Adrenal gland (tissue), 5 donors: Measurements from ENCODE around the gene TRPV2.

ENCODE experiments used
- POLR2A ChIP-seq, 2 donors: fragments of 450-650 bp; IDR thresholded peaks; one replicate each; pipeline ENCODE4 v1.6.1; 2017; ENCODE audit warnings: antibody characterized with exemption in 2 of 2, mild to moderate bottlenecking in 2 of 2, moderate library complexity in 1 of 2
- TF ChIP-seq, protein P1 (sequence below), 6 experiments: fragments of 450-650 bp in 4 of 6; fragments of 200-600 bp in 2 of 6; sonication (generic) in 1 of 6; IDR thresholded peaks; 1 replicate in 5 of 6; 2 replicates in 1 of 6; pipeline versions ENCODE4 v1.5.1 to v1.8.0; 2016 to 2021; ENCODE audit warnings: antibody characterized with exemption in 6 of 6, mild to moderate bottlenecking in 2 of 6, moderate library complexity in 1 of 6
- donor health status: DM: no; HTN: no; CAD: no.

DNA sequence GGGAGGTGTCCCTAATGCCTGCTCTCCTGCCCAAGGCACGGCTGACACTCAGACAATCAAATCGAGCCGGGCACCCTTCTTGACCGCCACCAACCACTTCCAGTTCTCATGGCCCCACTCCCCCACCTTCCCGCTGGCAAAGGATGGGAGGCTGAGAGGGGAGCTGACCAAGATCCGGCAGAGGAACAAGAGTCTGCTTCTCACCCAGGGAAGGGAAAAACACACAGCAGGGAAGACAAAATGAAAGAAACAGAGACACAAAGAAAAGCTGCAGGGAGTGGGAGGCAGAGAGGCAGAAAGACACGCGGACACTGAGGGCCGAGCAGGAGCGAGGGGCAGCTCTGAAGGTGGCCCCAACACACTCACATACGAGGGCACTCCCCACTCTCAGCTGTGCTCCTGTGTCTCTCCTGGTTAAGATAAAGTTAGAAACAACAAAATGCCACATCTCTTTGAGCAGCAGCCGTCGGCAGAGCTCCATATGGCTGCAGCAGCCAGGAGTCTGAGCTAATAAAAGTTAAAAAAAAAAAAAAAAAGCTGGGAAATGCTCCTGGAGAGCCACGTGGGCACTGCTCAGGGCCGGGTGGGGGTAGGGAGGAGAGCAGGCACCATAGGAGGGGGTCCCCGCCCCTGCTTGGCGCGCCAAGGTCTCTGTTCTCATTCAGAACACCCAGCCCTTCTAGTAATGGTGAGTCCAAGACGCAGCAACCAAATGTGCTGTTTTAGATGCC, 69.2 kb downstream of the TRPV2 start:
- TF ChIP-seq, protein P1, sequence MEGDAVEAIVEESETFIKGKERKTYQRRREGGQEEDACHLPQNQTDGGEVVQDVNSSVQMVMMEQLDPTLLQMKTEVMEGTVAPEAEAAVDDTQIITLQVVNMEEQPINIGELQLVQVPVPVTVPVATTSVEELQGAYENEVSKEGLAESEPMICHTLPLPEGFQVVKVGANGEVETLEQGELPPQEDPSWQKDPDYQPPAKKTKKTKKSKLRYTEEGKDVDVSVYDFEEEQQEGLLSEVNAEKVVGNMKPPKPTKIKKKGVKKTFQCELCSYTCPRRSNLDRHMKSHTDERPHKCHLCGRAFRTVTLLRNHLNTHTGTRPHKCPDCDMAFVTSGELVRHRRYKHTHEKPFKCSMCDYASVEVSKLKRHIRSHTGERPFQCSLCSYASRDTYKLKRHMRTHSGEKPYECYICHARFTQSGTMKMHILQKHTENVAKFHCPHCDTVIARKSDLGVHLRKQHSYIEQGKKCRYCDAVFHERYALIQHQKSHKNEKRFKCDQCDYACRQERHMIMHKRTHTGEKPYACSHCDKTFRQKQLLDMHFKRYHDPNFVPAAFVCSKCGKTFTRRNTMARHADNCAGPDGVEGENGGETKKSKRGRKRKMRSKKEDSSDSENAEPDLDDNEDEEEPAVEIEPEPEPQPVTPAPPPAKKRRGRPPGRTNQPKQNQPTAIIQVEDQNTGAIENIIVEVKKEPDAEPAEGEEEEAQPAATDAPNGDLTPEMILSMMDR (IDR thresholded peaks at IDR 0.05), result no peak
- peak in 1 of 2 donors; percentile 69 for TF ChIP-seq POLR2A (IDR thresholded peaks at IDR 0.05)
